RWPE1 (cell line): Measurements from ENCODE around the gene ATMIN.

Source experiments
- CTCF ChIA-PET: fragments of 350-600 bp; sonication (Branson Sonifier 250); formaldehyde crosslinking; extraction: SDS; loops from one replicate; lab custom pipeline; 2021; lab: Yijun Ruan, JAX
- POLR2A ChIA-PET: fragments of 400-600 bp; formaldehyde crosslinking; extraction: SDS; loops from one replicate; lab custom pipeline; 2020; ENCODE audit warnings: antibody characterized with exemption; ENCODE audit not compliant: low non-redundant PET; lab: Yijun Ruan, JAX
- DNase-seq: peaks from one replicate; pipeline ENCODE4 v3.0.0; 2012; ENCODE audit warnings: low spot score
- H3K27ac ChIP-seq: fragments of 450-650 bp; 2 replicates; pipeline ENCODE4 v1.5.1; 2017
- CTCF ChIP-seq: fragments of 450-650 bp; conservative IDR thresholded peaks from 2 replicates; pipeline ENCODE4 v1.5.1; 2017; ENCODE audit warnings: low read depth, mild to moderate bottlenecking

Gene ATMIN

GRCh38 chr16:81014672-81015071, 21.0 kb upstream of the ATMIN start:
- ChIA-PET POLR2A (no interaction called here), CTCF (no interaction called here)
- no peak for DNase-seq
- TF ChIP-seq CTCF = no peak
- no peak overlapping the region for H3K27ac ChIP-seq

GRCh38 chr16:81018496-81018895, 17.1 kb upstream of the ATMIN start:
- CTCF ChIA-PET = interaction anchor here (0.5 to 0.9 kb wide), 3 partner anchors 11 to 216 kb away, joined by 3 to 4 read pairs (median 3); partner anchors contain the start of gene ATMIN
- no peak for DNase-seq
- POLR2A ChIA-PET = no interaction called here
- H3K27ac ChIP-seq = no peak overlapping the region
- TF ChIP-seq CTCF = no peak

DNA sequence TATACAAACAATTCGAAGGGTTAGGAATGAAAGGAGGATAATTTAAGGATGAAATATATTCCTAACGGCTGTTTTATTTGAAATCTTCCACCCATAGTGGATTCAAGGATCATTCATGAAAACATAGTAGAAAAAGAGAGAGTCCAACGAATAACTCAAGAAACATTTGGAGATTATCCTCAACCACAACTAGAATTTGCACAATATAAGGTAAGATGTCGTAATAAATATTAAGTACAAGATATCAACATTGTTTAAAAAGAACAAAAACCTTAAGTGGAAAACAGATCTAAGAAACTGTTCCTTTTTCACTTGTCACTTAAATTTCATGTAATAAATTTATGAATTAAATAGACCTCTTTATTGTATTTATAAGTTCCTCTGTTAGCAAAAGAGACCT, 9.2 kb upstream of the ATMIN start:
- ChIA-PET CTCF (no interaction called here), POLR2A (no interaction called here)
- TF ChIP-seq CTCF = no peak
- no peak overlapping the region for H3K27ac ChIP-seq
- no peak for DNase-seq

DNA sequence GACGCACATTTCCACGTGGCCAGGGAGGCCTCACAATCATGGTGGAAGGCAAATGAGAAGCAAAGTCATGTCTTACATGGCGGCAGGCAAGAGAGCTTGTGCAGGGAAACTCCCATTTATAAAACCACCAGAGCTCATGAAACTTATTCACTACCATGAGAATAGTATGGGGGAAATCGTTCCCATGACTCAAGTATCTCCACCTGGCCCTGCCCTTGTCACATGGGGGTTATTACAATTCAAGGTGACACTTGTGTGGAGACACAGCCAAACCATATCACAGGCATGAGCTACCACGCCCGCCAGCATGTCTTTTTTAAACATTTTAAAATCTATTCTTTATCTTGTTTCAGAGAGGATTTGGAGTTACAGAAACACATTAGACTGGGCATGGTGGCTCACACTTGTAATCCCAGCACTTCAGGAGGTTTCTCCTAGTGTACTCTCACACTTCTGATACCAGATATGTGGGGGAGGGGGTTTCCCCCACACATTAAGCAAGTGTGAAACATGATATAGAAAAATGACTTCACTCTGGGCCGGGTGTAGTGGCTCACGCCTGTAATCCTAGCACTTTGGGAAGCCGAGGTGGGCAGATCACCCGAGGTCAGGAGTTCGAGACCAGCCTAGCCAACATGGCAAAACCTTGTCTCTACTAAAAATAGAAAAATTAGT, 5.6 kb upstream of the ATMIN start:
- no peak overlapping the region for H3K27ac ChIP-seq
- TF ChIP-seq CTCF = no peak
- DNase-seq = no peak
- ChIA-PET POLR2A (no interaction called here), CTCF (interaction anchor here (2.2 kb wide), 1 partner anchor 175 kb away, joined by 6 read pairs; no protein-coding TSS in a partner anchor)

GRCh38 chr16:81035975-81036750, 521 bp downstream of the ATMIN start:
- peak overlapping the region; percentile 67 for H3K27ac ChIP-seq
- peak; percentile 30 for DNase-seq
- POLR2A ChIA-PET = no interaction called here
- CTCF ChIA-PET = interaction anchor here (0.5 to 1.2 kb wide), 9 partner anchors 17 to 972 kb away, joined by 3 to 5 read pairs (median 4); partner anchors contain the start of gene BCO1
- no peak for TF ChIP-seq CTCF

DNA sequence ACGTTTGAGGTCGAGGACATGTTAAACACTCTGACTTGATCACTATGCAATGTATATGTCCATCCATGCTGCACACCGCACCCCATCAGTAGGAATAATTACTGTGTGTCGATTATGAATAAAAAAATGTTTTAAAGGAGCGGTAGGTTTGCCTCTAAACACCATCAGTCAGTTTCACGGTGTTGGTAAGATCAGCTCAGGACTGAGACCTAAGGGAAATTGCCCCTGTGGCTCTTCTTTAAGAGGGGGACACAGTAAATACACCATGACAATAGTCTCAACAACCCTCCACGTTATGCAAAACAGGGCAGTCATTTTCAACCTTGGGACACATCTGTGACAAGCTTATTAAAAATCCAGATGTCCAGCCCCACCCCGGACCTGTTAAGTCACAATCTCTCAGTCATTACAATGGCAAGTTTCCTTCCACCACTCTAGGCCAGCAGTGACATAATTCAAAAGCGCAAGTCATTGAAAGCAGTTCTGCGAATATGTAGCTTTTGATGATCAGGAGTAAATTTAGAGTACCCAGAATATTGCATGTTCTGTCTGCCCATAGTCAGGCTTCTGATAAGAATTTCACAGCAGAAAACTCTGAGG, 1.2 kb downstream of the ATMIN start:
- POLR2A ChIA-PET = interaction anchor here (0.5 kb wide), 1 partner anchor 46 kb away, joined by 4 read pairs; no protein-coding TSS in a partner anchor
- peak overlapping the region; percentile 67; the same call in 1 of the 2 replicates for H3K27ac ChIP-seq
- no peak for TF ChIP-seq CTCF
- CTCF ChIA-PET = interaction anchor here (0.7 kb wide), 1 partner anchor 301 kb away, joined by 3 read pairs; no protein-coding TSS in a partner anchor
- peak; percentile 9 for DNase-seq
